ENCODE measurements around the gene IGF2R. TPM values are rescaled to one million over a fixed set of nuclear protein-coding genes. Genes with fewer than 3 reads are reported as not detected.

IGF2R gene
- total RNA-seq = 66.9 and 195 TPM in 2 replicates

GRCh38 chr6:159968295-159969203 is at the start of gene IGF2R:
Gene IGF2R (plus strand): TSS chr6:159969082. CDS start chr6:159969247, 165 bp downstream.

GRCh38 chr6:160121558-160121957 is 152.7 kb downstream of the IGF2R start, which contains the start of gene SLC22A1:
Gene SLC22A1 (plus strand): TSS chr6:160121815. CDS start chr6:160121936, 121 bp downstream.

Other genes with a start within 250 kb of the IGF2R start
- gene WTAP, start 241.6 kb upstream of the IGF2R start, total RNA-seq = 77.5 and 97.7 TPM in 2 replicates
- 19.1 and 58.8 TPM in 2 replicates for gene ACAT2, start 207.0 kb upstream of the IGF2R start, total RNA-seq
- 172 and 310 TPM in 2 replicates for gene TCP1, start 179.5 kb upstream of the IGF2R start, total RNA-seq
- 64.5 and 70.9 TPM in 2 replicates for gene MRPL18, start 178.6 kb upstream of the IGF2R start, total RNA-seq
- 1.3 TPM in 1 of 2 replicates, not detected in the other for gene PNLDC1, start 168.8 kb upstream of the IGF2R start, total RNA-seq
- gene MAS1, start 78.1 kb upstream of the IGF2R start, total RNA-seq = under 0.01 TPM in 1 of 2 replicates, not detected in the other
- gene SLC22A1, start 152.7 kb downstream of the IGF2R start, total RNA-seq = 0.13 TPM in 1 of 2 replicates, not detected in the other

All from bladder microvascular endothelial cell (primary cell).